Measurements from ENCODE around the gene GGPS1. TPM values are rescaled to one million over a fixed set of nuclear protein-coding genes. Genes with fewer than 3 reads are reported as not detected.

GGPS1 gene
- total and polyA plus RNA-seq, 2 of the 8 experiments (the other 6 are each of a cell fraction or from before 2014, with no cell fraction given) = 20.9 to 43.6 TPM

- TF ChIP-seq HDAC6 (IDR thresholded peaks at IDR 0.05; ENCODE audit: low read depth, low read length) = no peak
- no peak for TF ChIP-seq CBX5 (IDR thresholded peaks at IDR 0.05; ENCODE audit: low read depth, low read length)
- TF ChIP-seq POLR2A (IDR thresholded peaks at IDR 0.05; ENCODE audit: control extremely low read depth in 1 of 2, low read depth in 2 of 2, low read length in 2 of 2) = no peak; a peak in 1 of 3 replicates
- TF ChIP-seq SP2 (IDR thresholded peaks at IDR 0.05; ENCODE audit: low read length) = no peak
- no peak for TF ChIP-seq SIX5 (IDR thresholded peaks at IDR 0.05; ENCODE audit: low read depth, low read length)
- no peak for TF ChIP-seq CBX8 (IDR thresholded peaks at IDR 0.05; ENCODE audit: borderline replicate concordance, low read depth, low read length)
- no peak for TF ChIP-seq CHD2 (IDR thresholded peaks at IDR 0.05; ENCODE audit: low read length)
- no peak for TF ChIP-seq ZNF274 (IDR thresholded peaks at IDR 0.05; ENCODE audit: borderline replicate concordance, extremely low read depth, low read length)
- no peak for TF ChIP-seq CTBP2 (IDR thresholded peaks at IDR 0.05; ENCODE audit: borderline replicate concordance, insufficient read depth, insufficient read length, low read length)
- no peak for TF ChIP-seq RNF2 (IDR thresholded peaks at IDR 0.05; ENCODE audit: borderline replicate concordance, low read depth, low read length, missing control alignments, poor library complexity, severe bottlenecking)
- peak; percentile 80 for TF ChIP-seq POLR2AphosphoS5 (IDR thresholded peaks at IDR 0.05; ENCODE audit: low read depth, low read length)
- TF ChIP-seq RAD21 (IDR thresholded peaks at IDR 0.05 in 1 of 2, conservative IDR thresholded peaks at IDR 0.05 in 1 of 2; ENCODE audit: low read depth in 2 of 2, low read length in 2 of 2) = no peak
- TF ChIP-seq SRF (IDR thresholded peaks at IDR 0.05; ENCODE audit: low read depth, low read length) = no peak
- 0 out of 2 replicates have a peak, but pooled peaks have one; percentile 58 for TF ChIP-seq GTF2F1 (IDR thresholded peaks at IDR 0.05; ENCODE audit: borderline replicate concordance, low read depth, low read length)
- TF ChIP-seq, protein P1, sequence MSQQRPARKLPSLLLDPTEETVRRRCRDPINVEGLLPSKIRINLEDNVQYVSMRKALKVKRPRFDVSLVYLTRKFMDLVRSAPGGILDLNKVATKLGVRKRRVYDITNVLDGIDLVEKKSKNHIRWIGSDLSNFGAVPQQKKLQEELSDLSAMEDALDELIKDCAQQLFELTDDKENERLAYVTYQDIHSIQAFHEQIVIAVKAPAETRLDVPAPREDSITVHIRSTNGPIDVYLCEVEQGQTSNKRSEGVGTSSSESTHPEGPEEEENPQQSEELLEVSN (IDR thresholded peaks at IDR 0.05) = no peak
- no peak for TF ChIP-seq EP300 (IDR thresholded peaks at IDR 0.05; ENCODE audit: borderline replicate concordance in 1 of 2, low read depth in 2 of 2, low read length in 2 of 2)
- no peak for TF ChIP-seq HDAC2 (IDR thresholded peaks at IDR 0.05; ENCODE audit: borderline replicate concordance in 1 of 2, low read depth in 2 of 2, low read length in 2 of 2)
- no peak for TF ChIP-seq NANOG (IDR thresholded peaks at IDR 0.05; ENCODE audit: insufficient read depth, low read depth, low read length, poor library complexity, severe bottlenecking)
- TF ChIP-seq MAFK (IDR thresholded peaks at IDR 0.05; ENCODE audit: low read depth, low read length) = no peak
- TF ChIP-seq BRCA1 (IDR thresholded peaks at IDR 0.05; ENCODE audit: low read depth, low read length) = no peak
- no peak for TF ChIP-seq CHD1 (IDR thresholded peaks at IDR 0.05; ENCODE audit: low read depth, low read length)
- TF ChIP-seq KDM1A (IDR thresholded peaks at IDR 0.05; ENCODE audit: borderline replicate concordance, low read length) = 0 out of 2 replicates have a peak, but pooled peaks have one; percentile 16
- no peak for TF ChIP-seq BCL11A (IDR thresholded peaks at IDR 0.05; ENCODE audit: low read depth in 2 of 2, low read length in 2 of 2)
- no peak for TF ChIP-seq SP4 (IDR thresholded peaks at IDR 0.05; ENCODE audit: low read length)
These were observed 655 bp upstream of the GGPS1 start, which contains the start of gene ARID4B (continued) for GRCh38 chr1:235327559-235328270.

All from H1 (cell line).